SK-N-SH treated with all-trans-retinoic acid at 6 μM for 48 hours (cell line): ENCODE results near the gene ABCF2.

Experiments used
- ARNTL ChIP-seq: fragments of 450-650 bp; formaldehyde crosslinking; IDR thresholded peaks from 2 replicates; pipeline ENCODE4 v1.5.0; 2020; ENCODE audit warnings: low read depth, mild to moderate bottlenecking, moderate library complexity, borderline replicate concordance
- GLIS3 ChIP-seq: fragments of 250-450 bp; sonication (Bioruptor Pico); IDR thresholded peaks from 2 replicates; pipeline ENCODE4 v1.5.0; 2020; ENCODE audit warnings: mild to moderate bottlenecking, moderate library complexity
- PATZ1 ChIP-seq: fragments of 250-450 bp; sonication (Bioruptor Pico); IDR thresholded peaks from 2 replicates; pipeline ENCODE4 v1.8.0; 2020; ENCODE audit warnings: mild to moderate bottlenecking, moderate library complexity, borderline replicate concordance
- POU6F1 ChIP-seq: fragments of 250-450 bp; sonication (Bioruptor Pico); IDR thresholded peaks from 2 replicates; pipeline ENCODE4 v1.8.0; 2021; ENCODE audit warnings: low read depth, mild to moderate bottlenecking, moderate library complexity, borderline replicate concordance
- RARB ChIP-seq: fragments of 250-450 bp; sonication (Bioruptor Pico); IDR thresholded peaks from 2 replicates; pipeline ENCODE4 v1.8.0; 2021; ENCODE audit warnings: mild to moderate bottlenecking, moderate library complexity
- SNAI2 ChIP-seq: fragments of 250-450 bp; sonication (Bioruptor Pico); IDR thresholded peaks from 2 replicates; pipeline ENCODE4 v1.5.0; 2020; ENCODE audit warnings: mild to moderate bottlenecking, moderate library complexity
- ZFP30 ChIP-seq: fragments of 450-650 bp; formaldehyde crosslinking; IDR thresholded peaks from 2 replicates; pipeline ENCODE4 v1.5.0; 2022; ENCODE audit warnings: mild to moderate bottlenecking, moderate library complexity
- ZNF565 ChIP-seq: fragments of 450-650 bp; formaldehyde crosslinking; conservative IDR thresholded peaks from 2 replicates; pipeline ENCODE4 v1.5.0; 2020; ENCODE audit warnings: low read depth, mild to moderate bottlenecking, moderate library complexity

GRCh38 chr7:151232091-151232916 is 5.3 kb upstream of the ABCF2 start, which contains the start of gene CHPF2:
- TF ChIP-seq PATZ1 (CRISPR knock-in tag) (0 out of 2 replicates have a peak, but pooled peaks have one; percentile 36), ARNTL (CRISPR knock-in tag) (no peak), ZFP30 (CRISPR knock-in tag) (no peak), POU6F1 (CRISPR knock-in tag) (no peak), RARB (no peak), GLIS3 (CRISPR knock-in tag) (no peak), ZNF565 (CRISPR knock-in tag) (no peak), SNAI2 (CRISPR knock-in tag) (no peak)
